ENCODE results near the gene SLC10A2. TPM values are rescaled to one million over a fixed set of nuclear protein-coding genes. Genes with fewer than 3 reads are reported as not detected.
"Not testable (repeated sequence)": the region's sequence is repeated elsewhere in the genome, so short reads cannot be mapped to it uniquely, and the experiment has no call there.

The SLC10A2 gene, protein sequence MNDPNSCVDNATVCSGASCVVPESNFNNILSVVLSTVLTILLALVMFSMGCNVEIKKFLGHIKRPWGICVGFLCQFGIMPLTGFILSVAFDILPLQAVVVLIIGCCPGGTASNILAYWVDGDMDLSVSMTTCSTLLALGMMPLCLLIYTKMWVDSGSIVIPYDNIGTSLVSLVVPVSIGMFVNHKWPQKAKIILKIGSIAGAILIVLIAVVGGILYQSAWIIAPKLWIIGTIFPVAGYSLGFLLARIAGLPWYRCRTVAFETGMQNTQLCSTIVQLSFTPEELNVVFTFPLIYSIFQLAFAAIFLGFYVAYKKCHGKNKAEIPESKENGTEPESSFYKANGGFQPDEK
- total RNA-seq = not detected in 2 replicates
- not detected for polyA plus RNA-seq (2012)

DNA sequence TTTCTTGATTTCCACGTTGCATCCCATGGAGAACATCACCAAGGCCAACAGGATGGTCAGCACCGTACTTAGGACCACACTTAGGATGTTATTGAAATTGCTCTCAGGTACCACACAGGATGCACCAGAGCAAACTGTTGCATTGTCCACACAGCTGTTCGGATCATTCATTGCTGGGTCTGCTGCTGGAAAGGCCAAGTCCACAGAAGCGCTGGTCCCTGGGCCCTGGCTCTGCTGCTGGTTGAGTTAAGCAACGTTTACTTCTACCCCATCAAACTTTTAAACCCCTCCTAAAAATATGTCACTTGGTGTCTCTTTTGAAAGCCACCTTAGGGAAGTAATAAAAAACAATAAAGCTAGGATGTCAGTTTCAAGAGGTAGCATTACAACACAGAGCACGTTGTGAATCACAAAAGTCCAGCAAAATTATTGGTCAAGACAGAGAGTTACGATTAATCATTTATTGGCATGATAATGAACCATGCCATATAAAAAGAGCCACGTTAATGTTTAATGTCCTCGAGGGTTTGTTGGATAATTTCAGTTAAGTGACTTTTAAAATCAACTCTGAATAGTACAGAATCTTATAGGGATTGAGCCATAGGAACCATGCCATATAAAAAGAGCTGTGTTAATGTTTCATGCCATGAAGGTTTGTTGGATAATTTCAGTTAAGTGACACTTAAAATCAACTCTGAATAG lies at the start of gene SLC10A2:
SLC10A2 (minus strand) TSS at position 339 of the 702 bp plus-strand sequence; CDS start at position 171, 168 bp downstream.
- DNase-seq (ENCODE audit: low read depth) = no peak

DNA sequence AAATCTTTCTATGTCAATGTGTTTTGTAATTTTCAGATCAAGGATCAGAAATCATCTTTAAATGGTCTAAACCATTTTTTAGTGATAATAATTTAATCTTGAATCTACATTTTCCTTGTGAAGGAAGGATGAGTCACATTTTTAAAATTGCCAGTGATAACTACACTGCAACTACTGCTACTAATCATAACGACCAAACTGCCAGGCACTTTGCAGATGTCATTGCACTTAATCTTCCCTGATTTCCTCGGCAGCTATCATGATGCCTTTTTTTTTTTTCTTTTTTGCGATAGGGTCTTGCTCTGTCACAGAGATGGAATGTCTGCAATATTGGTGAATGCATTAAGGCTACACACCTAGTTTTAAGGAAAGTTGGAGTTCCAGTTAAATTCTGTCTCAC lies 41.4 kb upstream of the SLC10A2 start:
- DNase-seq (ENCODE audit: low read depth) = no peak

DNA sequence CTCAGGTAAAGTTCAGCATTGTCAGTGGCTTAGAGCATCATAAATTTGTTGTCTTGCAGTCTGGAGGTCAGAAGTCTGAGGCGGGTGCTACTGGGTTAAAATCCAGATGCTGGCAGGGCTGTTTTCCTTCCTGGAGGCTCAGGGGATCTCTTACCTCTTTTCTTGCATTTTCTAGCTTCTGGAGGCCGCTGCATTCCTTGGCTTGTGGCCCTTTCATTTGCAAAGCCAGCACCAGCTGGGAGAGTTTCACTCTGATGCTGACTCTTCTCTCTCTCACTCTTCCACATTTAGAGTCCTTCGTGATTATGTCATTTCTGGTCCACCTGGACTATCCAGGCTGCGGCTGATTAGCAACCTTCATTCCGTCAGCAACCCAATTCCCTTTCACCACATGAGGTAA lies 38.1 kb upstream of the SLC10A2 start:
- DNase-seq (ENCODE audit: low read depth) = no peak

- peak; percentile 48 for DNase-seq (ENCODE audit: low read depth)
Measured at GRCh38 chr13:103103456-103103855, 37.2 kb upstream of the SLC10A2 start.

GRCh38 chr13:103102482-103102881 lies 36.3 kb upstream of the SLC10A2 start:
- no peak for DNase-seq (ENCODE audit: low read depth)

- no peak for DNase-seq (ENCODE audit: low read depth)
Measured at GRCh38 chr13:103101901-103102300, 35.7 kb upstream of the SLC10A2 start.

DNA sequence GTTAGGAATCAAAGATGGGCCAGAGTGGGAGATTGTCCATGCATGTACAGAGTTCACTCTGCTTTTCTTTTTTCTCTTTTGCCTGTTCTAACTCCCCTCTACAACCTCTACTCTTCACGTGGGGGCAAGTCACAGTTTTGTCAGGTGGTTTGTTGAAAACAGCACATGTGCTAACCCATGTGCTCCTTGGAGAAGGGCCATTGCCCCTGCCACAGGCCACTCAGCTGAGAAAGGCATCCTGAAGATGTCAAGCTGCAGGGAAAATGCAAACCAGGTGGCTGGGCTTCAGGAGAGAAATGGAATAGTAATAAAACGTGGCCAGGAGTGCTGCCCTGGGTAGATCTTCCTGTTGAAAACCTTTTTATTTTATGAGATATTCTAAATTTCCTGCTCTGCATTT lies 35.3 kb upstream of the SLC10A2 start:
- DNase-seq (ENCODE audit: low read depth) = no peak

DNA sequence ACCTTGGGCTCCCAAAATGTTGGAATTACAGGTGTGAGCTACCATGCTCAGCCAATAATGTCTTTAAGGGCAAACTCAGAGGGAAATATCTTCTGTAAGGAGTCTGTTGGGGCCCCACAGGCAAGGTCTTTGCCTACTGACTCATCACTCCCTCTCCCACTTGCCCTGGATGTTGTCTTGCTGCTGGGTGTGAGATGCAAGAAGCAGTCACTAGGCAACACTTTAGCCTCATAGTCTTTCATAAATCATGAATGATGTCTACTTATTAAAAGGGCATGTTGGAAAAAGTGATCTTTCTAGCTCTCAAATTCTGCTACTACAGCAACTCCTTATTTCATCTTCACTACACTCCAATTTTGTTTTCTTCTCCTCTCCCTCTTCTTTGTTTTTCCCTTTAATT lies 34.6 kb upstream of the SLC10A2 start:
- DNase-seq (ENCODE audit: low read depth) = no peak

- no peak for DNase-seq (ENCODE audit: low read depth)
Measured at GRCh38 chr13:103099722-103100293, 33.6 kb upstream of the SLC10A2 start.

- DNase-seq (ENCODE audit: low read depth) = no peak
Measured at GRCh38 chr13:103098535-103098934, 32.3 kb upstream of the SLC10A2 start.

DNA sequence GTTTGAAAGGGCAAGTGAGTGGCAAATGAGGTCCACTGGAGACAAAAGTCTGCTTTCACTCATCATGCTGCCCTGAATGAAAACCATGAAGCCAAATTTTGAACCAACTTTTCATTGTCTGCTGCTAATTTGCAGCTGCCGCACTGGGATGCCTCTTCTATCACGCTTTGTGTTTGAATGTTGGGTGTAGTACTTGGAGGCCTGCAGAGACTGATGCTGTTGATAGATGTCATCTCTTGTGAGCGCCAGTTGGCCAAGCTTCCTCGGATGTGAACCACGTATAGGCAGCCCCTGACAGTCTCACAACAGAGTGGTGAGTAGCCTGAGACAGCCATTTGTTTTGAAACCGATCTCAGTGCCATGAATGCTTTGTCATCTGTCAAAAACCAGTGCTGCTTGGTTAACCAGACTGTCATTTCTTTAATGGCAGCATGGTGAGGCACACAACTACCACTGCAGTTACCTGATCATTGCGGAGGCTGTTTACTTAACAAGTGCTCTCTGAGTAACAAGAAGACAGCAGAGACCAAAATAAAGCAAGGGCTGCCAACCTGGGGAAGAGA lies 31.2 kb upstream of the SLC10A2 start:
- DNase-seq (ENCODE audit: low read depth) = no peak

DNA sequence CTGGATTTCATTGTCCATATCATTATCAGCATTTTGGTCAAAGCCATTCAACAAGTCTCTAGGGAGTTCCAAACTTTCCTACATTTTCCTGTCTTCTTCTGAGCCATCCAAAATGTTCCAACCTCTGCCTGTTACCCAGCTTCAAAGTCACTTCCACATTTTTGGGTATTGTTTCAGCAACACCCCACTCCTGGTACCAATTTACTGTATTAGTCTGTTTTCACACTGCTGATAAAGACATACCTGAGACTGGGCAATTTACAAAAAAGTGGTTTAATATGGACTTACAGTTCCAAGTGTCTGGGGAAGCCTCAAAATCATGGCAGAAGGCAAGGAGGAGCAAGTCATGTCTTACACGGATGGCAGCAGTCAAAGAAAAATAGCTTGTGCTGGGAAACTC lies 27.4 kb upstream of the SLC10A2 start:
- not testable (repeated sequence) for DNase-seq (ENCODE audit: low read depth)

DNA sequence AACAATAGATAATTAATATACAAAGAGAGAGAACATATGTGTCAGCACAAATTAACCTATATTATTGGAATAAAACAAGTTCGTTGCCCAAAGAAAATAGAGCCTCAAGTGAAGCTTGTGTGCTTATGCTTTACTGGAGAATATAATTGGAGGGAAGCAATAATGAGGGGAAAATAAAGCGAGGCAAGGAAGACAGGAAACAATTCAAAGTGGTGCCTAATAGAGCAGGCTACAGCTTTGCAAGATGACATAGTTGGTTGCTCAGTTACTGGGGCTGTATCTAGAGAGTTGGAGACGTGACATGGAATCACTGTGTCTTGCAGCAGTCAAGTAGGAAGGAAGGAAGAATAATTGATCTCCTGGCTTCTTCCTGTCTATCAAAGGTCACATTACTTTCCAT lies 21.1 kb upstream of the SLC10A2 start:
- no peak for DNase-seq (ENCODE audit: low read depth)

GRCh38 chr13:103081435-103081834 lies 15.2 kb upstream of the SLC10A2 start:
- no peak for DNase-seq (ENCODE audit: low read depth)

DNA sequence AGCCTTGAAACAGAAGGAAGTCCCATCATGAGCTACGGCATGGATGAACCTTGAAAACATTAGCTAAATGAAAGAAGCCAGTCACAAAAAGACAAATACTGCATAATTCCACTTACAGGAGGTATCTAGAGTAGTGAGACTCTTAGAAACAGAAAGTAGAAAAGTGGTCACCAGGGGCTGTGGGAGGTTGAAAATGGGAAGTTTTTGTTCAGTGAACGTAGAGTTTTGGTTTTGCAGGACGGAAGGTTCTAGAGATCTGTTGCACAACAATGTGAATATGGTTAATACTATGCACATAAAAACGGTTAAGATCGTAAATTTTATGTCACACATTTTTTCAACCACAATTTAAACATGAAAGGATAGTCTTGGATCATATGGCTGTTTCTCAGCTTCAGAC lies 11.9 kb upstream of the SLC10A2 start:
- no peak for DNase-seq (ENCODE audit: low read depth)

DNA sequence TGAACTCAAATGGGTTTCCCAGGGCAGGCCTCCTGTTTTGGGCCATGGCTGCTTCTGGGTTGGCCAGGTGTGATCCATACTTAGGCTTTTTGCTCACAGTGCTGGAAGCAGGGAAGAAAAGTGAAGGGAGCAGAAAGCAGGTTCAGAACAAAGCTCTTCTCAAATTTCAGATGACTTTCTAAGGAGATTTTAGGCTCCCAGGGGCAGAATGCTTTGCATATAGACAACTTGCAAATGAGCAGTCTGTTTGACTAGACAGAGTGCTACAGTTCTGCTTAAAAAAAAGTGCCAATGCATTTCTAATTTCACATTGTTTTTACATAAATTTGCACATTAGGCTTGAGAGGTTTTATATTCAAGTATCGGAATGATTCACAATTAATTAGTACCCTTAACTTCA lies 2.6 kb upstream of the SLC10A2 start:
- DNase-seq (ENCODE audit: low read depth) = no peak

GRCh38 chr13:103067751-103068555 lies 1.7 kb upstream of the SLC10A2 start:
- DNase-seq (ENCODE audit: low read depth) = no peak

DNA sequence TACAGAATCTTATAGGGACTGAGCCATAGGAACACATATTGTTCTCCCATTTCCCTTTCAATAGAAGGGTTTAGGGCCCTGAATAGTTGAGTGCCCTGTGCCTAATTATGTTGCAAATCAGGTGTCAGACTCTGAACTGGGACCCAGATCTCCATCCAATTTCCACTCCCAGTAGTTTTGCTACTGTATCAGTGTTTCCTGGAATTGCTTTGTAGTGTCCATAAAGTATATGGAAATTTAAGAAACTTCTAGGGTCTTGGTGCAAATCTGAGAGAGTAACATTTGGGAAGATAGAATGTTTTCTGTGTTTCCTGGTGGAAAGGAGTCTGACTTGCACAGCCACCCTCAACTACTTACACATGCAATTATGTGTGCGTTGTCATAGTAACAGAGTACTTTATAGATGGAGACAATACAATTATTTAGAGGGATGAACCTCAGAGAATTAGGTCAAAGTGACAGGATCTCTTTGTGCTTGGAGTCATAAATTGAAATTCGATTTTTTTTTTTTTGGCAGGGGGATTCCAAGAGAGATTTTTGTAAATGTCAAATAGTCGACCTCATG lies 646 bp upstream of the SLC10A2 start:
- DNase-seq (ENCODE audit: low read depth) = no peak

DNA sequence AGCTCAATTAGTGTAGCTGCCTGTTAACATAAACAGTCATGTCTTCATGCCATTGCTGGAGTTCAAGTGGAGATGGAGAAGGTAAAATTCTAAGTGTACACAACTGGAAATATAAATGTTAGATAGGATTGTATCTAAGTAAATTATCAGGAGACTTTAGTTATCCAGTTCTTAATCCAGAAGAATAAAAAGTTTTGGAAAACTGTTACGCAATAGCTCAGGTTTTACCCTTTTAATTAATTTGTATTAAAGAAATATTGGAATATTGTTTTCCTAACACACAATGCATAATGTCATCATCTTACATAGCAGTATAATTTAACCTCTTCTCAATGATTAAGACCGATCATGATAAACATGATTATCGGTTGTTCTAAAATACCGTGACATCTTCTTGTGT lies 2.8 kb downstream of the SLC10A2 start:
- DNase-seq (ENCODE audit: low read depth) = no peak

DNA sequence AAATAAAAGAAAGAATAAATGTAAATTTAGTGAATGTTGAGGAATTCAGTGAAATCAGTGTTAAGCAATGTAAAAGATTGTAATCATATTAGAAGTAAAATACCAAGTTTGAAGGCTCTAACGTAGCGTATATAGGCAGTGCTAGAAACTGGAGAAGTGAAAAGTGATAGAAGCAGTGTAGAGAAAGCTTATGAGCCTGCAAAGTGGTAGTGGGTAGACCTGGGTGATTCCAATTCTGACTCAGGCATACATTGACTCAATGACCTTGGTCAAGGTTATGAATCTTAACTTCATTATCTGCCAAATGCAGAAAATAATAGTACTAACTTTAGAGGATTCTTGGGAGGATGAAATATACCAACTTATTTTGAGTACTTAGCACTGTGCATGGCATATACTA lies 4.1 kb downstream of the SLC10A2 start:
- DNase-seq (ENCODE audit: low read depth) = no peak

DNA sequence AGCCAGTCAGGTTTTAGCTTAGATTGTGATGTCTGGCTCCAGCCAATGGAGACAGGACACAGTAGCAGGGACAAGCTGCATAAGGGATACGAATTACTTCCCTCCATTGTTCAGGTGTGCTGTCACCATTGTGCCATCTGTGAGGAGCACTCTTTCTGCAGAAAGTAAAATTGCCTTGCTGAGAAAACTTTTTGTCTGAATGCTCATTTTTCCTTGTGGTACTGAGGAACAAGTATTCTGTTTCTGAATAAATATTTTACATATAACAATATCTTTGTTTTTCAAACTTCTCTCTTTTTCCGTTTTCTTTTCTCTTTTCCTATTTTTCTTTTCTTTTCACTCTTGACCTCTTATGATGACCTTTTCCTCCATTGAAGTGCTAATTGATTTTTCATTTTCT lies 10.2 kb downstream of the SLC10A2 start:
- DNase-seq (ENCODE audit: low read depth) = no peak

All from myocyte (in vitro differentiated cells).